ENCODE data around the gene CEP112.
"Not testable (repeated sequence)": the region's sequence is repeated elsewhere in the genome, so short reads cannot be mapped to it uniquely, and the experiment has no call there.

CEP112 gene

DNA sequence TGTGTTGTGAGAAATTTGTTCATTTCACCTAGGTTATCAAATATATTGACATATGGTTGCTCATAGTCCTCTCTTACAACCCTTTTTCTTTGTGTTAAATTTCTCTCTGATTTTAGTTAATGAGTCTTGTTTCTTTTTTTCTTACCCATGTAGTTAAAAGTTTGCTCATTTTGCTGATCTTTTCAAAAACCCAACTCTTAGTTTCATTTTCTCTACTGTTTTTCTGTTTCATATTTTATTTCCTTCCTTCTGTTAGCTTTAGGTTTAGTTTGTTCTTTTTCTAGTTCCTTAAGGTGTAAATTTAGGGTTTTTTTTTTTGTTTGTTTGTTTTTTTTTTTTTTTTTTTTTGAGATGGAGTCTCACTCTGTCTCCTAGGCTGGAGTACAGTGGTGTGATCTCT is 42.4 kb downstream of the CEP112 start:
- DNase-seq = no peak

DNA sequence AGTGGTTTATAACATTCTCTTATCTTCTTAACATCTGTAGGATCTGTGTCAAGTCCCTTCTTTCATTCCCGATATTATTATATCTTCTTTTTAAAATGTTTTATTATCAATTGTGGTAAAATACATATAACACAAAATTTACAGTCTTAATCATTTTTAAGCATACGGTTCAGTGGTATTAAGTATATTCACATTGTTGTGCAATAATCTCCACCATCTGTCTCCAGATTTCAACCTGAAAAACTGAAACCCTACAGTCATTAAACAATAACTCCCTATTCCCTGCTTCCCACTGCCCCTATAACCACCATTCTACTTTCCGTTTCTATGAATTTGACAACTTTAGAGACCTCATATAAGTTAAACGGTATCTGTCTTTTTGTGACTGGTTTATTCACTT is 45.5 kb downstream of the CEP112 start:
- DNase-seq = no peak

DNA sequence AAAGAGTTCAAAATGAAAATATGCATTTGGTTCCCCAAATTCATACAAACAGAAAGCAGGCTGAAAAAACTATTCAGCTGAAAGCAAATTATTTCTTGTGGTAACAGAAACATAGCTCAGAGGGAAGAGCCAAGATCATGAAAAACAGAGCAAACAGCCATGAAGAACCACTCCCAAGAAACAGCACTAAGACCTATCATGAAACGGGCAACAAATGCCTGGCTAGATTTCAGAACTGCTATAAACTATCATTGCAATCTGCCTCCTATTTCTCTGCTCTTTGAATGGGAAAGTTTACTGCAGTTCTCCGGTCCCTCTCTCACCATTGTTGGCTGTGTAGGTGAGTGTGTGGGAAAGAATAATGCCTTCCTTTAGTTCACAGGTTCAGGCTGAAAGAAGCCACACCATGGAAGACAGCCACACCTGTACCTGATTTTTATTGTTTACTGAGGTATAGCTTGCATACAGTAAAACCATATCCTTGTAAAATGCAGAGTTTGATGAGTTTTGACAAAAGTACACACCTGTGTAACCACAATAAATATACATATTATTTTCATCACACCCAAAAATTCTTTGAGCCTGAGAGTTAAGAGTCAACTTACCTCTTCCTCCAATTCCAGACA is 48.2 kb downstream of the CEP112 start:
- DNase-seq = no peak

DNA sequence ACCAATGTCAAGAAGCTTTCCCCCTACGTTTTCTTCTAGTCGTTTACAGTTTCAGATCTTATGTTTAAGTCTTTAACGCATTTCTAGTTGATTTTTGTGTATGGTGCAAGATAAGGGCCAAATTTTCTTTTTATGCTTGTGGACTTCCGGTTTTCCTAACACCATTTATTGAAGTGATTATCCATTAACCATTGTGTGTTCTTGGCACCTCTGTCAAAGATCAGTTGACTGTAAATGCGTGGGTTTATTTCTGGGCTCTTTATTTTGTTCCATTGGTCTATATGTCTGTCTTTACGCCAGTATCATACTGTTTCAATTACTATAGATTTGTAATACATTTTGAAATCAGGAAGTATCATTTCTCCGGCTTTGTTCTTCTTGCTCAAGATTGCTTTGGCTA is 49.5 kb downstream of the CEP112 start:
- DNase-seq = no peak

DNA sequence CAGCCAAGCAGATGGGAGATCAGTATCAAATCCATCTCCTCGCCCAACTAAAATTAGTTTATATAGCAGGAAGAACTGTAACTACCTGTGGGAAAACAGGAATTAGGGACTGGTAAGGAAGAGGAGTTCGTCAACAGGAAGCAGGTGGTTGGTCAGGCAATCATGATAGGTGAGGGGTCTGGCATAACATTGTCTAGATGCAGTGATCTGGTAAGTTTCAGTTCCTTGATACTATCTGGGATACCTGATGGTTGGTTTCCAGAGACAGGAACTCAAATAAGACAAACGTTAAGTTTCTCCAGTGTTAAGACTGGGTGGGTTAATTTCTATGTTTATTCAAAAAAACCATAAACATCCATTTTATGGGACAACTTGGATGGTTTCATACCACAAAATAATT is 53.8 kb downstream of the CEP112 start:
- no peak for DNase-seq

DNA sequence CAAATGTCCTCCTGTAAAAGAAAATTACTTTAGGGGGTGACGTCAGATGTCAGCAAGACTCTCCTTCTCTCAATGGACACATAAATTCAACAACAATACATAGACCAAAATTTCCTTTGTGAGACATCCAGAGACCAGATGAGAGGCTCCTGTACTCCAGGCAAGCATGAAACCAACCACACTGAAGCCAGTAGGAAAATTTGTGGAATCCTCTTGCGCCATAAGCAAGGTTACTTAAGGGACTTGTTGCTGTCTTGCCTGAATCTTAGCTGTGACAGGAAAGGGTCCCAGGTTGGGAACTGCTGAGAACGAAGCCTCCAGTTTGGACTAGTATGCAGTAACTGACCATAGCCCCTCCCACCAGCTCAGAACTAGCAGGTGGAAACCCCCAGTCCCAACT is 56.0 kb downstream of the CEP112 start:
- DNase-seq = no peak

DNA sequence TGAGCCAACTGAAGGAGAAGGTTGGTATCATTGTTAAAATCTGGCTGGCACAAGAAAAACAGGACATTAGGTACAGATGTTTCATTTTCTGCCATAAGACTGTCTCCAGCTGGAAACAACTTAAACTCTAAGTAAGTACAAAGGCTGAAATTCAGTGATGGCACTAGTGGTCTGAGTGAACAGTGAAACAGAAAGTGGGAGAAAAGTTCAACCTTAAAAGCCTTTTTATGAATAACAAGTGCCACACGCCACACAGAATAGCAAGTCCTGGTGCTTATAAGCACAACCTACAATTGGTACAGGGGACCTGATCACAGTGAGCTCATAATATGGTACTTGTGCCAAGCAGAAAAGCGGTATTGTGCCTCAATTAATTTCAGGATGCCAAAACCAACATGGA is 56.7 kb downstream of the CEP112 start:
- no peak for DNase-seq

DNA sequence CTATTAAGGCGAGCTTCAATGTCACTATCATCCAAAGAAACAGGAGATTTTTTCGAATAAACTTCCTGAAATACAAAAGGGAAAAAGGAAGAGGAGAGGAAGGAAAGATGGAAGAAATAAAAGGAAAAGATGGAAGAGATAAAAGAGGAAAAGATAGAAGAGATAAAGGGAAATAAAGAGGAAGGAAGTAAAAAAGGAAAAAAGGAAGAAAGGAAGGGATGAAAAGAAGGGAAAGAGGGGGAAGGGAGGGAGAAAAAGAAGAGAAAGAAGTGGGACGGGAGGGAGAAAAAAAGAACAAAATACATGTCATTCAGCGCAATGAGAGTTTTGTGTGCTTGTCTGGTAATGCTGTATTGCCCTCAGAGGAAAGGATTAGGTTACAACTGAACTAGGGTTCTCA is 62.2 kb downstream of the CEP112 start:
- no peak for DNase-seq

DNA sequence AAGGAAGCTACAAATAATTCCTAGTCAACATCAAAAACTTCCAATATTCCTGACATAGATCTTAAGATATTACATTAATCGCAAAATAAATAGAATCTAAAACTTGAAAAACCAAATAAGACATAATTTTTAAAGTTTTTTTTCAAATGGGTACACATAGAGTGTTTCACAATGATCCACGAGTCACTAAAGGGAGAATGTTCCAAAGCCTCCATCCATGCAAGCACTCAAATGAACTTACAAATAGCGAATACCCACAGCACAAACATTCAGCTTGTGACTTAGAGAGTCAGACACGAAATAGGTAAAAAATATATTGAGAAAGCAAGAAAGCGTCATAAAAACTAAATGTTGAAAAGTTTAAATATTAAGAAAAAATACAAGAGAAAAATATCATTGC is 65.7 kb downstream of the CEP112 start:
- DNase-seq = no peak

DNA sequence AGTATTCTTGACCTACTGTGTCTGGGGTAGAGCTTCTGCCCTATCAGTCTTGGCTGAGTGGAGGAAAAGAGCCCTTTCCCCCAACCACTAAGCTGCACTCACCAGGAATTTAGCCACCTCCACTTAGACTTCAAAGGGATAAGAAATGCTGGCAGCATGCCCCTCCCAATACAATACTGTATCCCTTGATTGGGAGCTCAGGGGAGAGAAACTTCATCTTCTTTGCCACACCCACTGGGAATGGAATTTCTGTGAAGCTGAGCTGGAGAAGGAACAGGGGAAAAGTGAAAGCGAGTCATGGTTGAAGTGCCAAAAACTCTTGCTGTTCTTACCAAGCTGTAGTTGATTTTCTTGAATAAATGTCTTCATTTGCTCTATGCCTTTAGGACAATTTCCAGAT is 68.8 kb downstream of the CEP112 start:
- no peak for DNase-seq

DNA sequence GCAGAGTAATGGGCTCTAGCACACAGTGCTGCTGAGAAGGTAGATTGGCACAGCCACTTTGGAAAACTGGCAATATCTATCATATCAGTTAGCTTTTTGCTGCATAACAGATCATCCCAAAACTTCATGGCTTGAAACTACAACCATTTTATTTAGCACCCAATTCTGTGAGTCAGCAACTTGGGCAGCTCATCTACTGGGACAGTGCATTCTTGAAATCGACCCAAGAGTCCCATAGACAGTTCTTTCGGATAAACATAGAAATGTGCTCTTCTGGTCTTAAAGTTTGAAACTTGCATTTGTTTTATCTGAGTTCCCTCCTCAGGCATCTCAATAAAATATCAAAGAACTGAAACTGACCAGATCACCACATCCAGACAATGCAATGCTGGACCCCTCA is 76.7 kb downstream of the CEP112 start:
- no peak for DNase-seq

DNA sequence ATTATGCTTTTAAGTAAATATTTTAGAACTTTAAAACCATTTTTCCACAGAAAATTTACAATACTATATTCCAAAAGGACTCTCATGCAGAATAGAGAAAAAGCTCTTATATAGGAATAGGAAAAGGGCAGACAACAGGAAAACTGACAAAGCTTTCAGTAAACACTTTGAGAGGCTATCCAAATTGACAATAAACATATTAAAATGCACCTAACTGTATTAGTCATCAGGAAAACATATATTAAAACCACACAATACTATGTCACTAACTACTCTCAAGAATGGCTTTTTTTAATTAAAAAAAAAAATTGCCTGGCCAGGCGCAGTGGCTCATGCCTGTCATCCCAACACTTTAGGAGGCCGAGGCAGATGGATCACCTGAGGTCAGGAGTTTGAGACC is 77.3 kb downstream of the CEP112 start:
- no peak for DNase-seq

DNA sequence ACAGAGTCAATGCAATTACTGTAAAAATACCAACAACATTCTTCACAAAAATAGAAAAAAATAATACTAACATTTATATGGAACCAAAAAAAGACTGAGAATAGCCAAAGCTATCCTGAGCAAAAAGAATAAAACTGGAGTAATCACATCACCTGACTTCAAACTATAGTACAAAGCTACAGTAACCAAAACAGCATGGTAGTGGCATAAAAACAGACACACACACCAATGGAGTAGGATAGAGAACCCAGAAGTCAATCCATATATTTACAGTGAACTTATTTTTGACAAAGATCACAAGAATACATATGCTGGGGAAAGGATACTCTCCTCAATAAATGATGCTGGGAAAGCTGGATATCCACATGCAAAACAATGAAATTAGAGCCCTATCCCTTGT is 84.2 kb downstream of the CEP112 start:
- DNase-seq = no peak

DNA sequence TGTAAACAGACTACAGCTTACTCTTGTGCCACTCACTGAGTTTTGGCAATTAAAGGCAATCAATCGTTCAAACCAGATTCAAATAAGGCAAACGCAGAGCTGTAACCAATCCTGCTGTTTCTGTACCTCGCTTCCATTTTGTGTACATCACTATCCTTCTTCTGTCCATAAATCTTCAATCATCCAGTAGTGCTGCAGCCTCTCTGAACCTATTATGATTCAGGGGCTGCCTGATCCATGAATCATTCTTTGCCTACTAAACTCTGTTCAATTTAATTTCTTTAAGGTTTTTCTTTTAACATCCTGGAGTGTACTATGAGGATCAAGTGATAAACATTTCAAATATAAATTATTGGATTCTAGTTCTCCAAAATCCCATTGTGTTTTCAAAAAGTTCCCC is 93.9 kb downstream of the CEP112 start:
- no peak for DNase-seq

DNA sequence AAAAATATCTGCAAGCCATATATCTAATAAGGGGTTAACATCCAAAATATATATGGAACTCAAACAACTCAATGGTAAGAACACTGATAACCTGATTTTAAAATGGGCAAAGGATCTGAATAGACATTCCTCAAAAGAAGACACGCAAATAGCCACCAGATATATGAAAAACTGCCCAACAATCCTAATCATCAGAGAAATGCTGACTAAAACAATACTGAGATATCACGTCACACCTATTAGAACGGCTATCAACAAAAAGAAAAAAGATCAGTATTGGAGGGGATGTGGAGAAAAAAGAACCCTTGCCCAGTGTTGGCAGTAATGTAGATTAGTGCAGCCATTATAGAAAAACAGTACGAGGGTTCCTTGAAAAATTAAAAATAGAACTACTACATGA is 97.2 kb downstream of the CEP112 start:
- no peak for DNase-seq

DNA sequence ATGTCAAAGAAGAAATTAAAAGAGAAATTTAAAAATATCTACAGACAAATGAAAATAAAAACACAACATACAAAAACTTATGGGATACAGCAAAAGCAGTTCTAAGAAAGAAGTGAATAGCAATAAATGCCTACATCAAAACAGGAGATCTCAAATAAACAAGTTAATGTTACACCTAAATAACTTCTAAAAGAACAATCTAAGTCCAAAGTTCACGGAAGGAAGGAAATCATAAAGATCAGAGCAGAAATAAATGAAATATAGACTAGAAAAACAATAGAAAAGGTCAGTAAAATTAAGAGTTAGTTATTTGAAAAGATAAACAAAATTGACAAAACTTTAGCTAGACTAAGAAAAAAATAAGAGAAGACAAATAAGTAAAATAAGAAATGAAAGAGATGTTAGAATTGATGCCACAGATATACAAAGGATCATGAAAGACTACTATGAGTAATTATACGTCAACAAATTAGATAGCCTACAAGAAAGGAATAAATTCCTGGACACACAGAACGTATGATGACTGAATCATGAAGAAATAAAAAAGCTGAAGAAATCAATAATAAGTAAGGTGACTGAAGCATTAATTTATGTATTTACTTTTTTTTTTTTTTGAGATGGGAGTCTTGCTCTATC is 100.4 kb downstream of the CEP112 start:
- no peak for DNase-seq

DNA sequence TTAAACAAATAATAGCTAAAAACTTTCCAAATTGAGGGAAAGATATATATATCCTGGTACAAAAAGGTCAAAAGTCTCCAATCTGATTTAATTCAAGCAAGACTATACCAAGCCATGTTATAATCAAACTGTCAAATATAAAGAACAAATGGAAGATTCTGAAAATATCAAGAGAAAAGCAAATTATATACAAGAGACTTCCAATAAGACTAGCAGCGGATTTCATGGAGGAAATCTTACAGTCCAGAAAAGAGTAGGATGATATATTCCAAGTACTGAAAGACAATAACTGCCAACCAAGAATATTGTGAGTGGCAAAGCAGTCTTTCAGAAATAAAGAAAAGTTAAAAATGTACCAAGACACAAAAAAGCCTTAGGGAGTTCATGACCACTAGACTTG is 102.2 kb downstream of the CEP112 start:
- no peak for DNase-seq

DNA sequence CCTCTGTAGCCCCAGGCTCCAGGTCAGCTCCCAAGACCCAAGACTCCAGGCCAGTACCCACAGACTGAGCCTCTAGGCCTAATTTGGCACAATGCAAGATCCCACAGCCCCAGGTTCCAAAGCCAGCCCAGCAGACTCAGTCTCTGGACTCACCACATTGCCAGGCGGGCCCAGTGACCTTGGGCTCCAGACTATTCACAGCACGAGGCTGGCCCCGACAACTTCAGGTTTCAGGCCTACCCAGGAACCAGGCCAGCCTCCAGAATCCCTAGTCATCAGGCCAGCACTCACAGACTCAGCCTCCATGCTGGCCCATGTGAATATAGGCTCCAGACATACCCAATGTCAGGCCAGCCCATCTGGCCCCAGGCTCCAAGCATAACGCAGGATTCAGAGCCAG is 103.8 kb downstream of the CEP112 start:
- no peak for DNase-seq

DNA sequence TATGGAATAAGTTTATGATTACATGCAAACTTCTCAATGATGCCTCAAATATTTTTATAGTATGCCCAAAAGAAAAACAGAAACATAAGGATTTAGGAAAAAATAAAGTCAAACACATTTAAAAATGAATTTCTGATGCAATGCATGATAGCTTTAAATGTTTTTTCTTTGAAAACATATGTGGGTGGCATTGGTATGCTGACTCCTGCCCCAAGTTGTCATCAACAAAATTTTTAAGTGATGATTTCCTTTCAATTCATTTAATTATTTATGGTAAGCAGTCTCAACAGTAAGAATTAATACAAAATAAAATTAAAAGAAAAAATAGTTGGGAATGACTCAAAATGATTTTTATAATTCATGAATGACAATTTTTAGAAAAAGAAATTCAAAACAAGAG is 104.9 kb downstream of the CEP112 start:
- no peak for DNase-seq

DNA sequence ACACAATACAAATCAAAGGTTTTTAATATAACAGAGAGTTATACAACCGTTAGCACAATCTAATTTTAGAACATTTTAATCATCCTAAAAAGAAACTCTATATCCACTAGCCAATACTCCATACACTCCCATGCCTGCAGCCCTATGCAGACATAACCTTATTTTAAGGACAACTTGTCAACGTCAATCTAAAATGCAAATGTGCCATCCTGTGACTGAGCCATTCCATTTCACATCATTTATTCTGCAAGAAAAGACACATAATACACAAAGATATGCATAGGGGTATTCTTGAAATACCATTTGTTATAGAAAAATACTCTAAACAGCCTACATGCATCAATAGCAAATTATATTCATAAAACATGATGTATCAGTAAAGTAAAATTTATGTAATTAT is 106.7 kb downstream of the CEP112 start:
- no peak for DNase-seq

DNA sequence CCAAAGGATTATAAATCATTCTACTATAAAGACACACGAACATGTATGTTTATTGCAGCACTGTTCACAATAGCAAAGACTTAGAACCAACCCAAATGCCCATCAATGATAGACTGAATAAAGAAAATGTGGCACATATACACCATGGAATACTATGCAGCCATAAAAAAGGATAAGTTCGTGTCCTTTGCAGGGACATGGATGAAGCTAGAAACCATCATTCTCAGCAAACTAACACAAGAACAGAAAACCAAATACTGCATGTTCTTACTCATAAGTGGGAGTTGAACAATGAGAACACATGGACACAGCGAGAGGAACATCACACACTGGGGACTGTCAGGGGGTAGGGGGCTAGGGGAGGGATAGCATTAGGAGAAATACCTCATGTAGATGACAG is 111.3 kb downstream of the CEP112 start:
- not testable (repeated sequence) for DNase-seq

DNA sequence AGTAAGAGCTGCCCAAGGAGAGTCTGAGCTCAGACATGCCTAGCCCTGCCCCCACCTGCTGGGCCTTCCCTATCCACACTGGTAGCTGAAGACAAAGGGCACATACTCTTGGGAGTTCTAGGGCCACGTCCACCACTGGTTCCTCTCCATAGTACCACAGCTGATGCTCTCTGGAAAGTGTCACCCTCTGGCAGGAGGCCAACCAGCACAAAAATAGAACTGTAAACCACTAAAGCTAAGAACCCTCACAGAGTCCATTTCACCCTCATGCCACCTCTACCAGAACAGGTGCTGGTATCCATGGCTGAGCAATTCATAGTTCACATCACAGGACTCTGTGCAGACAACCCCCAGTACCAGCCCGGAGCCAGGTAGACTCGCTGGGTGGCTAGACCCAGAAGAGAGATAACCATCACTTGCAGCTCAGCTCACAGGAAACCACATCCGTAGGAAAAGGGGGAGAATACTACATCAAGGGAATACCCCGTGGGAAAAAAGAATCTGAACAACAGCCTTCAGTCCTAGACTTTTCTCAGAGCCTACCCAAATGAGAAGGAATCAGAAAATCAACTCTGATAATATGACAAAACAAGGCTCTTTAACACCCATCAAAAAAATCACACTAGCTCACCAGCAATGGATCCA is 115.3 kb downstream of the CEP112 start:
- DNase-seq = peak; percentile 17

DNA sequence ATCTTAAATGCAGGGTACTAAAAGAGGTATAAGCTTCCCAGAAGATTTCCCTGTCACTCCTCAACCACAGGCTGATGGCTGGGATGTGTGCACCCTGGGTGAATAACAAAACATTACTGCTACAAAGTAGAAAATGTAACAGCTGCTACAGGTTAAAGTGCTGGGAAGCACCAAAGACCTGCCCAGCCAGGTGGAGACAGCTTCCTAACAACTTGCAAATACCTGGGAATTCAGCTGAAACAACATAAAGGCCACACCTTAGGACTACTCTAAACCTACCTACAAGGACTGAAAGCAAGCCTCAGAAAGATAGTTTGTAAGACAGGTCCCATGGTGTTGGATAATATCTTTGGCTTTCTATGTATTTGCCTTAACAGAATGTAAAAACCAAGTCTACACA is 118.5 kb downstream of the CEP112 start:
- DNase-seq = no peak

DNA sequence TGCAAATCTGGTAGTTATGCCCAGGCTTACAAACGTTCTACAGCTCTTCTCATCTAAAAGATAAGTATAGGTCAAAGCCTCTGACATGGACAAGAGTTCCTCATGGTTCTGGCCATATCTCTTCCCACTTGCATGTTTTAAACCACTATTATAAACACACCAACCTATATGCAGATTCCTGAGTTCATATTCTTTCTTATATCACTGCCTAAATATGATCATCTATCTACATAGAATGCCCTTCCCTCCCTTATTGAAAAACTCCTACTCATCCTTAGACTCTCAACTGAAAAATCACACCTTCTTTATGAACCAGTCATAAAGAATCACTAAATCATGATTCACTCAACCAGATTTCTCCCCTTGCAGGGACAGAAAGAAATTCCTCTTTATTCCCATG is 128.2 kb downstream of the CEP112 start:
- no peak for DNase-seq

DNA sequence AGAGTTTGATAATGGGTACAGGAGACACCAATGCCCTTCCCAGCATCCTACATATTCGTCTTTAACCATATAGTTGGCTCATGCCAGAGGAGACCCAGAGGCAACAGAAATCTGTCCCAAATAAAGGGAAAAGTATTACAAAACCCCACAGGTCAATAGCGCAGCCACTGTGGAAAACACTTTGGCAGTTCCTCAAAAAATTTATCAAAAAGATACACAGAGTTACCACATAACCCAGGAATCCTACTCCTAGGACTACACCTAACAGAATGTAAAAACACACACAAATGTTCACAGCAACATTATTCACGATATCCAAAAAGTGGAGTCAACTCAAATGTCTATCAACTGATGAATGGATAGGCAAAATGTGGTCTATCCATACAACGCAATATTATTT is 135.8 kb downstream of the CEP112 start:
- DNase-seq = no peak
